NB4 (cell line): Measurements from ENCODE around the gene CSF3.

ENCODE experiments used
- DNase-seq: peaks from one replicate; pipeline ENCODE4 v3.0.0; 2010; ENCODE audit warnings: low read depth
- H3K4me3 ChIP-seq: one replicate; pipeline ENCODE4 v1.5.1; 2011; ENCODE audit warnings: mild to moderate bottlenecking, low read depth, low read length, moderate library complexity
- CTCF ChIP-seq: IDR thresholded peaks from one replicate; pipeline ENCODE4 v1.5.1; 2012; ENCODE audit warnings: low read depth, low read length
- MAX ChIP-seq: IDR thresholded peaks from 2 replicates; pipeline ENCODE4 v1.6.1; 2011; ENCODE audit warnings: low read depth, low read length
- MYC ChIP-seq: IDR thresholded peaks from 2 replicates; pipeline ENCODE4 v1.6.1; 2011; ENCODE audit warnings: low read depth, low read length
- POLR2A ChIP-seq: IDR thresholded peaks from 2 replicates; pipeline ENCODE4 v1.6.1; 2011; ENCODE audit warnings: mild to moderate bottlenecking; ENCODE audit not compliant: insufficient read length; ENCODE audit errors: extremely low read depth

CSF3 gene

GRCh38 chr17:40063901-40064531 lies 48.8 kb downstream of the CSF3 start:
- TF ChIP-seq MAX (no peak), POLR2A (no peak), CTCF (no peak), MYC (no peak)
- DNase-seq, result peak; percentile 39
- peak overlapping the region; percentile 85 for H3K4me3 ChIP-seq

GRCh38 chr17:40064971-40065768 lies 49.9 kb downstream of the CSF3 start:
- peak overlapping the region; percentile 85 for H3K4me3 ChIP-seq
- no peak for TF ChIP-seq MAX
- TF ChIP-seq CTCF, result no peak
- peak; percentile 54 for DNase-seq

GRCh38 chr17:40065769-40066510 lies 50.7 kb downstream of the CSF3 start:
- no peak for TF ChIP-seq CTCF
- TF ChIP-seq MYC, result no peak
- no peak for TF ChIP-seq POLR2A
- TF ChIP-seq MAX, result no peak
- H3K4me3 ChIP-seq, result no peak overlapping the region
- DNase-seq, result no peak
